HepG2 (cell line): ENCODE results near the gene NSD1. TPM values are rescaled to one million over a fixed set of nuclear protein-coding genes. Genes with fewer than 3 reads are reported as not detected.

Experiments used
- BRCA1 ChIP-seq: sonication (generic); formaldehyde crosslinking; IDR thresholded peaks from 2 replicates; pipeline ENCODE4 v1.4.0; 2020; ENCODE audit warnings: missing genetic modification reagents
- HNF4G ChIP-seq, 2 experiments: sonication (generic) in 1 of 2; formaldehyde crosslinking in 1 of 2; IDR thresholded peaks; 2 replicates each; pipeline versions ENCODE4 v1.4.0 to v1.6.1; 2011 to 2020; ENCODE audit warnings: borderline replicate concordance in 2 of 2, low read depth in 2 of 2, mild to moderate bottlenecking in 2 of 2, low read length in 1 of 2, missing genetic modification reagents in 1 of 2, moderate library complexity in 1 of 2
- KDM1A ChIP-seq: IDR thresholded peaks from 2 replicates; pipeline ENCODE4 v1.6.1; 2016; ENCODE audit warnings: missing compliant biosample characterization
- KDM4B ChIP-seq: sonication (generic); formaldehyde crosslinking; IDR thresholded peaks from 2 replicates; pipeline ENCODE4 v1.4.0; 2020; ENCODE audit warnings: missing genetic modification reagents
- MXD4 ChIP-seq: IDR thresholded peaks from 2 replicates; pipeline ENCODE4 v1.6.1; 2016; ENCODE audit warnings: mild to moderate bottlenecking, missing biosample characterization, missing genetic modification reagents
- MZF1 ChIP-seq: sonication (generic); formaldehyde crosslinking; IDR thresholded peaks from 2 replicates; pipeline ENCODE4 v1.8.1; 2023; ENCODE audit warnings: mild to moderate bottlenecking, missing genetic modification reagents, borderline replicate concordance
- NCOA1 ChIP-seq: sonication (generic); formaldehyde crosslinking; IDR thresholded peaks from 2 replicates; pipeline ENCODE4 v1.9.0; 2021; ENCODE audit warnings: missing genetic modification reagents
- NCOA2 ChIP-seq: sonication (generic); formaldehyde crosslinking; IDR thresholded peaks from 2 replicates; pipeline ENCODE4 v1.8.0; 2022; ENCODE audit warnings: inconsistent platforms
- NR2F6 ChIP-seq, 2 experiments: IDR thresholded peaks; 2 replicates each; pipeline ENCODE4 v1.6.1; 2016; ENCODE audit warnings: antibody characterized with exemption in 1 of 2, mild to moderate bottlenecking in 1 of 2
- PAXIP1 ChIP-seq: sonication (generic); formaldehyde crosslinking; conservative IDR thresholded peaks from 2 replicates; pipeline ENCODE4 v1.4.0; 2020; ENCODE audit warnings: mild to moderate bottlenecking, missing genetic modification reagents, moderate library complexity
- YEATS4 ChIP-seq: sonication (generic); formaldehyde crosslinking; IDR thresholded peaks from 2 replicates; pipeline ENCODE4 v1.4.0; 2020; ENCODE audit warnings: missing genetic modification reagents, borderline replicate concordance
- ZFYVE20 ChIP-seq: sonication (generic); formaldehyde crosslinking; IDR thresholded peaks from 2 replicates; pipeline ENCODE4 v1.8.0; 2023; ENCODE audit warnings: low read depth, mild to moderate bottlenecking, moderate library complexity, missing genetic modification reagents, borderline replicate concordance
- ZNF253 ChIP-seq: sonication (generic); formaldehyde crosslinking; IDR thresholded peaks from 2 replicates; pipeline ENCODE4 v1.8.0; 2022; ENCODE audit warnings: mild to moderate bottlenecking, missing genetic modification reagents, borderline replicate concordance
- ZNF274 ChIP-seq: sonication (generic); formaldehyde crosslinking; IDR thresholded peaks from 2 replicates; pipeline ENCODE4 v1.5.1; 2020; ENCODE audit warnings: mild to moderate bottlenecking, missing genetic modification reagents
- ZNF367 ChIP-seq: sonication (generic); formaldehyde crosslinking; IDR thresholded peaks from 2 replicates; pipeline ENCODE4 v1.4.0; 2020; ENCODE audit warnings: missing genetic modification reagents, borderline replicate concordance
- ZNF382 ChIP-seq: sonication (generic); formaldehyde crosslinking; IDR thresholded peaks from 2 replicates; pipeline ENCODE4 v1.5.0; 2020; ENCODE audit warnings: missing genetic modification reagents, mild to moderate bottlenecking, borderline replicate concordance
- ZNF383 ChIP-seq: sonication (generic); formaldehyde crosslinking; IDR thresholded peaks from 2 replicates; pipeline ENCODE4 v1.4.0; 2020; ENCODE audit warnings: missing genetic modification reagents, mild to moderate bottlenecking, borderline replicate concordance
- ZNF569 ChIP-seq: sonication (generic); formaldehyde crosslinking; IDR thresholded peaks from 2 replicates; pipeline ENCODE4 v1.5.0; 2020; ENCODE audit warnings: mild to moderate bottlenecking, missing genetic modification reagents, moderate library complexity, borderline replicate concordance
- ZNF576 ChIP-seq: sonication (generic); formaldehyde crosslinking; IDR thresholded peaks from 2 replicates; pipeline ENCODE4 v1.4.0; 2020; ENCODE audit warnings: mild to moderate bottlenecking, missing genetic modification reagents
- ZNF841 ChIP-seq: sonication (generic); formaldehyde crosslinking; IDR thresholded peaks from 2 replicates; pipeline ENCODE4 v1.8.1; 2023; ENCODE audit warnings: missing genetic modification reagents, borderline replicate concordance
- polyA plus RNA-seq, 8 experiments: library from polyadenylated mRNA; depleted of rRNA in 3 of 8; stranded (reverse) in 7 of 8; unstranded in 1 of 8; fragments of >200 nt; fragmentation: Illumina TruSeq in 4 of 8; extraction: Trizol in 4 of 8; gene quantifications; 2 replicates each; pipeline versions ENCODE4 v1.2.1 to v1.2.3, GENCODE V29; 2011 to 2016; ENCODE audit warnings: low read depth in 4 of 8, missing spikeins in 1 of 8, mixed read lengths in 1 of 8; ENCODE audit not compliant: insufficient read depth in 1 of 8
- total RNA-seq, 5 experiments: library from RNA; depleted of rRNA; stranded (reverse); fragments of >200 nt; fragmentation: Illumina TruSeq; extraction: Trizol; gene quantifications; 2 replicates each; pipeline ENCODE4 v1.2.3, GENCODE V29; 2016; ENCODE audit warnings: low read depth in 1 of 5
- TF ChIP-seq, protein P1 (sequence below), 2 experiments: IDR thresholded peaks; 2 replicates each; pipeline ENCODE4 v1.6.1; 2011 to 2012; ENCODE audit warnings: low read length in 2 of 2, borderline replicate concordance in 1 of 2, low read depth in 1 of 2, mild to moderate bottlenecking in 1 of 2, moderate library complexity in 1 of 2

NSD1 gene
- total and polyA plus RNA-seq, 2 of the 13 experiments (the other 11 are each of a cell fraction or from before 2014, with no cell fraction given) = 0.01 to 0.09 TPM

- peak; percentile 41; the same call in 1 of the 2 replicates for TF ChIP-seq NCOA2
- TF ChIP-seq ZNF569 = no peak
- TF ChIP-seq HNF4G (IDR thresholded peaks at IDR 0.05; ENCODE audit: borderline replicate concordance, low read depth, low read length) = peak; percentile 49; the same call in 1 of the 2 replicates
- no peak for TF ChIP-seq HNF4G (CRISPR knock-in tag; IDR thresholded peaks at IDR 0.05; ENCODE audit: borderline replicate concordance, low read depth)
- TF ChIP-seq KDM1A (CRISPR knock-in tag) = no peak
- no peak for TF ChIP-seq NCOA1 (CRISPR knock-in tag)
- no peak for TF ChIP-seq MZF1 (CRISPR knock-in tag)
- 0 out of 2 replicates have a peak, but pooled peaks have one; percentile 21 for TF ChIP-seq NR2F6 (IDR thresholded peaks at IDR 0.05)
- TF ChIP-seq NR2F6 (CRISPR knock-in tag; IDR thresholded peaks at IDR 0.05) = peak; percentile 73; the same call in 1 of the 2 replicates
- TF ChIP-seq ZNF383 (CRISPR knock-in tag) = no peak
- TF ChIP-seq ZNF274 (CRISPR knock-in tag) = peak; percentile 21; the same call in 1 of the 2 replicates
- no peak for TF ChIP-seq YEATS4 (CRISPR knock-in tag)
- no peak for TF ChIP-seq ZNF367 (CRISPR knock-in tag)
- peak; percentile 83 for TF ChIP-seq PAXIP1 (CRISPR knock-in tag)
- no peak for TF ChIP-seq ZNF382
- no peak for TF ChIP-seq ZFYVE20 (CRISPR knock-in tag)
- TF ChIP-seq ZNF576 (CRISPR knock-in tag) = no peak
- TF ChIP-seq BRCA1 = no peak
- TF ChIP-seq KDM4B (CRISPR knock-in tag) = no peak
- no peak for TF ChIP-seq ZNF841 (CRISPR knock-in tag)
- TF ChIP-seq MXD4 (CRISPR knock-in tag) = no peak
- TF ChIP-seq ZNF253 (CRISPR knock-in tag) = no peak
- TF ChIP-seq, protein P1, sequence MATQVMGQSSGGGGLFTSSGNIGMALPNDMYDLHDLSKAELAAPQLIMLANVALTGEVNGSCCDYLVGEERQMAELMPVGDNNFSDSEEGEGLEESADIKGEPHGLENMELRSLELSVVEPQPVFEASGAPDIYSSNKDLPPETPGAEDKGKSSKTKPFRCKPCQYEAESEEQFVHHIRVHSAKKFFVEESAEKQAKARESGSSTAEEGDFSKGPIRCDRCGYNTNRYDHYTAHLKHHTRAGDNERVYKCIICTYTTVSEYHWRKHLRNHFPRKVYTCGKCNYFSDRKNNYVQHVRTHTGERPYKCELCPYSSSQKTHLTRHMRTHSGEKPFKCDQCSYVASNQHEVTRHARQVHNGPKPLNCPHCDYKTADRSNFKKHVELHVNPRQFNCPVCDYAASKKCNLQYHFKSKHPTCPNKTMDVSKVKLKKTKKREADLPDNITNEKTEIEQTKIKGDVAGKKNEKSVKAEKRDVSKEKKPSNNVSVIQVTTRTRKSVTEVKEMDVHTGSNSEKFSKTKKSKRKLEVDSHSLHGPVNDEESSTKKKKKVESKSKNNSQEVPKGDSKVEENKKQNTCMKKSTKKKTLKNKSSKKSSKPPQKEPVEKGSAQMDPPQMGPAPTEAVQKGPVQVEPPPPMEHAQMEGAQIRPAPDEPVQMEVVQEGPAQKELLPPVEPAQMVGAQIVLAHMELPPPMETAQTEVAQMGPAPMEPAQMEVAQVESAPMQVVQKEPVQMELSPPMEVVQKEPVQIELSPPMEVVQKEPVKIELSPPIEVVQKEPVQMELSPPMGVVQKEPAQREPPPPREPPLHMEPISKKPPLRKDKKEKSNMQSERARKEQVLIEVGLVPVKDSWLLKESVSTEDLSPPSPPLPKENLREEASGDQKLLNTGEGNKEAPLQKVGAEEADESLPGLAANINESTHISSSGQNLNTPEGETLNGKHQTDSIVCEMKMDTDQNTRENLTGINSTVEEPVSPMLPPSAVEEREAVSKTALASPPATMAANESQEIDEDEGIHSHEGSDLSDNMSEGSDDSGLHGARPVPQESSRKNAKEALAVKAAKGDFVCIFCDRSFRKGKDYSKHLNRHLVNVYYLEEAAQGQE (IDR thresholded peaks at IDR 0.05; ENCODE audit: borderline replicate concordance in 1 of 2, low read depth in 1 of 2, low read length in 2 of 2) = no peak
Observed at GRCh38 chr5:177097016-177097985, 36.3 kb upstream of the NSD1 start (continued).
